ENCODE measurements around the gene MTCL1.

Gene MTCL1

GRCh38 chr18:8857806-8858205, 152.4 kb downstream of the MTCL1 start:
- ChIA-PET CTCF (interaction anchor here (0.7 kb wide), 1 partner anchor 24 kb away, joined by 3 read pairs; no protein-coding TSS in a partner anchor), POLR2A (no interaction called here)
- no peak for DNase-seq (ENCODE audit: low read depth, low spot score)
- TF ChIP-seq CTCF (IDR thresholded peaks at IDR 0.05; ENCODE audit: insufficient read depth, low read length, missing control alignments), result no peak
- no peak overlapping the region for H3K4me3 ChIP-seq (ENCODE audit: low read depth, low read length)

- ChIA-PET CTCF (no interaction called here), POLR2A (no interaction called here)
- TF ChIP-seq CTCF (IDR thresholded peaks at IDR 0.05; ENCODE audit: insufficient read depth, low read length, missing control alignments), result no peak
- DNase-seq (ENCODE audit: low read depth, low spot score), result peak; percentile 90
- H3K4me3 ChIP-seq (ENCODE audit: low read depth, low read length), result no peak overlapping the region
These were observed 153.6 kb downstream of the MTCL1 start for GRCh38 chr18:8858888-8859511.

- CTCF ChIA-PET, result interaction anchor here (0.9 to 1.0 kb wide), 2 partner anchors 10 to 127 kb away, joined by 3 read pairs; no protein-coding TSS in a partner anchor
- POLR2A ChIA-PET, result no interaction called here
- H3K4me3 ChIP-seq (ENCODE audit: low read depth, low read length), result no peak overlapping the region
- no peak for DNase-seq (ENCODE audit: low read depth, low spot score)
- no peak for TF ChIP-seq CTCF (IDR thresholded peaks at IDR 0.05; ENCODE audit: insufficient read depth, low read length, missing control alignments)
These were observed 155.7 kb downstream of the MTCL1 start for GRCh38 chr18:8860845-8861642.

- no peak for DNase-seq (ENCODE audit: low read depth, low spot score)
- ChIA-PET POLR2A (no interaction called here), CTCF (interaction anchor here (0.7 kb wide), 1 partner anchor 124 kb away, joined by 3 read pairs; no protein-coding TSS in a partner anchor)
- no peak overlapping the region for H3K4me3 ChIP-seq (ENCODE audit: low read depth, low read length)
- TF ChIP-seq CTCF (IDR thresholded peaks at IDR 0.05; ENCODE audit: insufficient read depth, low read length, missing control alignments), result no peak
These were observed 158.1 kb downstream of the MTCL1 start for GRCh38 chr18:8863427-8863826.

GRCh38 chr18:8865934-8866333, 160.6 kb downstream of the MTCL1 start:
- no peak for TF ChIP-seq CTCF (IDR thresholded peaks at IDR 0.05; ENCODE audit: insufficient read depth, low read length, missing control alignments)
- ChIA-PET CTCF (no interaction called here), POLR2A (no interaction called here)
- no peak overlapping the region for H3K4me3 ChIP-seq (ENCODE audit: low read depth, low read length)
- no peak for DNase-seq (ENCODE audit: low read depth, low spot score)

GRCh38 chr18:8866679-8867078, 161.3 kb downstream of the MTCL1 start:
- ChIA-PET CTCF (interaction anchor here (0.8 kb wide), 1 partner anchor 30 kb away, joined by 3 read pairs; no protein-coding TSS in a partner anchor), POLR2A (no interaction called here)
- no peak for TF ChIP-seq CTCF (IDR thresholded peaks at IDR 0.05; ENCODE audit: insufficient read depth, low read length, missing control alignments)
- DNase-seq (ENCODE audit: low read depth, low spot score), result no peak
- no peak overlapping the region for H3K4me3 ChIP-seq (ENCODE audit: low read depth, low read length)
